Lower leg skin (tissue), 4 donors: ENCODE measurements around the gene PDZRN3. TPM values are rescaled to one million over a fixed set of nuclear protein-coding genes. Genes with fewer than 3 reads are reported as not detected.

Source experiments
- DNase-seq, 2 donors: peaks; one replicate each; pipeline ENCODE4 v3.0.0-alpha.2; 2019; ENCODE audit warnings: low spot score in 2 of 2
- H3K4me3 ChIP-seq: fragments of 200-600 bp; sonication (generic); 2 replicates; pipeline ENCODE4 v1.5.1; 2017; ENCODE audit warnings: mild to moderate bottlenecking, low read depth; ENCODE audit not compliant: poor library complexity, severe bottlenecking
- CTCF ChIP-seq, 3 donors: fragments of 450-650 bp; IDR thresholded peaks; one replicate each; pipeline ENCODE4 v1.5.1; 2016; ENCODE audit warnings: antibody characterized with exemption in 3 of 3, mild to moderate bottlenecking in 3 of 3, moderate library complexity in 2 of 3
- POLR2A ChIP-seq, 2 donors: fragments of 450-650 bp; IDR thresholded peaks; one replicate each; pipeline ENCODE4 v1.6.1; 2016 to 2017; ENCODE audit warnings: antibody characterized with exemption in 2 of 2, mild to moderate bottlenecking in 1 of 2, moderate library complexity in 1 of 2
- WGBS, 2 donors: methylation state at CpG; one replicate each; pipeline ENCODE4 v1.1.5; 2018; 5-methylcytosine and 5-hydroxymethylcytosine counted together
- intact Hi-C: fragments of 100-400 bp; cut with DNase I; formaldehyde crosslinking; loops from one replicate; pipeline ENCODE4 v1.15.0; 2023; ENCODE audit warnings: low total_unique reads
- total RNA-seq, 4 donors: library from RNA; depleted of rRNA; stranded (reverse); fragments of >200 nt; gene quantifications; one replicate each; pipeline ENCODE4 v1.1.0, GENCODE V29; 2016

The PDZRN3 gene
- total RNA-seq, 4 donors from 2014 or later: 9.7 to 29.9 (median 13.4) TPM

- 54 to 59% methylated on average over 14 of the region's 14 CpGs for WGBS, 2 donors
- DNase-seq: no peak
- TF ChIP-seq POLR2A (IDR thresholded peaks at IDR 0.05): no peak
- no peak for TF ChIP-seq CTCF (IDR thresholded peaks at IDR 0.05)
- no peak overlapping the region for H3K4me3 ChIP-seq
- intact Hi-C loops: loop anchor here (10.0 kb wide), 1 partner anchor 329 kb away; no protein-coding TSS in a partner anchor
Observed at GRCh38 chr3:73433687-73434086, 191.1 kb downstream of the PDZRN3 start.

GRCh38 chr3:73433079-73433478 lies 191.7 kb downstream of the PDZRN3 start:
- 60 to 61% methylated on average over 2 of the region's 2 CpGs for WGBS, 2 donors
- H3K4me3 ChIP-seq: no peak overlapping the region
- DNase-seq: no peak
- intact Hi-C loops: loop anchor here (10.0 kb wide), 1 partner anchor 328 kb away; no protein-coding TSS in a partner anchor
- TF ChIP-seq POLR2A (IDR thresholded peaks at IDR 0.05): no peak
- TF ChIP-seq CTCF (IDR thresholded peaks at IDR 0.05): no peak

- WGBS, 2 donors: 64 to 68% methylated on average over 1 of the region's 1 CpG
- no peak overlapping the region for H3K4me3 ChIP-seq
- TF ChIP-seq CTCF (IDR thresholded peaks at IDR 0.05) (no peak), POLR2A (IDR thresholded peaks at IDR 0.05) (no peak)
- intact Hi-C loops: loop anchor here (10.0 kb wide), 1 partner anchor 328 kb away; no protein-coding TSS in a partner anchor
- DNase-seq: no peak
Observed at GRCh38 chr3:73432706-73433032, 192.1 kb downstream of the PDZRN3 start.

- intact Hi-C loops: loop anchor here (10.0 kb wide), 1 partner anchor 327 kb away; no protein-coding TSS in a partner anchor
- DNase-seq: no peak
- H3K4me3 ChIP-seq: no peak overlapping the region
- no peak for TF ChIP-seq POLR2A (IDR thresholded peaks at IDR 0.05)
- TF ChIP-seq CTCF (IDR thresholded peaks at IDR 0.05): no peak
- 55 to 59% methylated on average over 9 of the region's 9 CpGs for WGBS, 2 donors
Observed at GRCh38 chr3:73432023-73432705, 192.6 kb downstream of the PDZRN3 start.

- DNase-seq: no peak
- no peak overlapping the region for H3K4me3 ChIP-seq
- 63 to 70% methylated on average over 6 of the region's 6 CpGs for WGBS, 2 donors
- no peak for TF ChIP-seq CTCF (IDR thresholded peaks at IDR 0.05)
- TF ChIP-seq POLR2A (IDR thresholded peaks at IDR 0.05): no peak
- intact Hi-C loops: loop anchor here (10.0 kb wide), 1 partner anchor 327 kb away; no protein-coding TSS in a partner anchor
Observed at GRCh38 chr3:73431183-73431900, 193.4 kb downstream of the PDZRN3 start.
